ENCODE data around the gene OR13A1.
A peak's percentile ranks its signal among the peaks of the same experiment; 100 is the strongest.
"Not testable (repeated sequence)": the region's sequence is repeated elsewhere in the genome, so short reads cannot be mapped to it uniquely, and the experiment has no call there.

The OR13A1 gene

GRCh38 chr10:45315508-45315907, at the start of gene OR13A1:
TSS of gene OR13A1 (minus strand) at chr10:45315608. CDS start at chr10:45304422, 11,186 bp downstream.
- no peak for DNase-seq (ENCODE audit: low read depth)

- not testable (repeated sequence) for DNase-seq (ENCODE audit: low read depth)
These were observed 46.8 kb upstream of the OR13A1 start for GRCh38 chr10:45361983-45362799.

- not testable (repeated sequence) for DNase-seq (ENCODE audit: low read depth)
These were observed 43.6 kb upstream of the OR13A1 start for GRCh38 chr10:45358961-45359360.

- no peak for DNase-seq (ENCODE audit: low read depth)
These were observed 40.1 kb upstream of the OR13A1 start for GRCh38 chr10:45355494-45355893.

GRCh38 chr10:45354261-45354660, 38.9 kb upstream of the OR13A1 start:
- peak; percentile 17 for DNase-seq (ENCODE audit: low read depth)

GRCh38 chr10:45353186-45353585, 37.8 kb upstream of the OR13A1 start:
- peak; percentile 10 for DNase-seq (ENCODE audit: low read depth)

GRCh38 chr10:45348196-45348765, 32.9 kb upstream of the OR13A1 start:
- not testable (repeated sequence) for DNase-seq (ENCODE audit: low read depth)

- DNase-seq (ENCODE audit: low read depth): not testable (repeated sequence)
These were observed 32.1 kb upstream of the OR13A1 start for GRCh38 chr10:45347464-45347863.

GRCh38 chr10:45346652-45347335, 31.4 kb upstream of the OR13A1 start:
- not testable (repeated sequence) for DNase-seq (ENCODE audit: low read depth)

- DNase-seq (ENCODE audit: low read depth): not testable (repeated sequence)
These were observed 25.0 kb upstream of the OR13A1 start for GRCh38 chr10:45340420-45340819.

- DNase-seq (ENCODE audit: low read depth): no peak
These were observed 24.5 kb upstream of the OR13A1 start for GRCh38 chr10:45339894-45340293.

GRCh38 chr10:45331824-45332223, 16.4 kb upstream of the OR13A1 start:
- not testable (repeated sequence) for DNase-seq (ENCODE audit: low read depth)

GRCh38 chr10:45326864-45327263, 11.5 kb upstream of the OR13A1 start:
- DNase-seq (ENCODE audit: low read depth): not testable (repeated sequence)

GRCh38 chr10:45325116-45325515, 9.7 kb upstream of the OR13A1 start:
- no peak for DNase-seq (ENCODE audit: low read depth)

GRCh38 chr10:45319702-45320101, 4.3 kb upstream of the OR13A1 start:
- no peak for DNase-seq (ENCODE audit: low read depth)

- no peak for DNase-seq (ENCODE audit: low read depth)
These were observed 2.0 kb downstream of the OR13A1 start for GRCh38 chr10:45313264-45313873.

GRCh38 chr10:45308707-45309106, 6.7 kb downstream of the OR13A1 start:
- no peak for DNase-seq (ENCODE audit: low read depth)

GRCh38 chr10:45302573-45302972, 12.8 kb downstream of the OR13A1 start:
- no peak for DNase-seq (ENCODE audit: low read depth)

GRCh38 chr10:45298341-45298955, 17.0 kb downstream of the OR13A1 start:
- not testable (repeated sequence) for DNase-seq (ENCODE audit: low read depth)

- no peak for DNase-seq (ENCODE audit: low read depth)
These were observed 20.7 kb downstream of the OR13A1 start for GRCh38 chr10:45294681-45295080.

- DNase-seq (ENCODE audit: low read depth): no peak
These were observed 28.4 kb downstream of the OR13A1 start for GRCh38 chr10:45286980-45287379.

GRCh38 chr10:45282061-45282460, 33.3 kb downstream of the OR13A1 start:
- DNase-seq (ENCODE audit: low read depth): no peak

Data from stromal cell of bone marrow (primary cell).